Lower leg skin (tissue), 3 donors: ENCODE measurements around the gene MTF1.

ENCODE experiments used
- POLR2A ChIP-seq, 2 donors: fragments of 450-650 bp; IDR thresholded peaks; one replicate each; pipeline ENCODE4 v1.6.1; 2016 to 2017; ENCODE audit warnings: antibody characterized with exemption in 2 of 2, mild to moderate bottlenecking in 1 of 2, moderate library complexity in 1 of 2
- TF ChIP-seq, protein P1 (sequence below), 3 donors: fragments of 450-650 bp; IDR thresholded peaks; one replicate each; pipeline ENCODE4 v1.5.1; 2016; ENCODE audit warnings: antibody characterized with exemption in 3 of 3, mild to moderate bottlenecking in 3 of 3, moderate library complexity in 2 of 3

DNA sequence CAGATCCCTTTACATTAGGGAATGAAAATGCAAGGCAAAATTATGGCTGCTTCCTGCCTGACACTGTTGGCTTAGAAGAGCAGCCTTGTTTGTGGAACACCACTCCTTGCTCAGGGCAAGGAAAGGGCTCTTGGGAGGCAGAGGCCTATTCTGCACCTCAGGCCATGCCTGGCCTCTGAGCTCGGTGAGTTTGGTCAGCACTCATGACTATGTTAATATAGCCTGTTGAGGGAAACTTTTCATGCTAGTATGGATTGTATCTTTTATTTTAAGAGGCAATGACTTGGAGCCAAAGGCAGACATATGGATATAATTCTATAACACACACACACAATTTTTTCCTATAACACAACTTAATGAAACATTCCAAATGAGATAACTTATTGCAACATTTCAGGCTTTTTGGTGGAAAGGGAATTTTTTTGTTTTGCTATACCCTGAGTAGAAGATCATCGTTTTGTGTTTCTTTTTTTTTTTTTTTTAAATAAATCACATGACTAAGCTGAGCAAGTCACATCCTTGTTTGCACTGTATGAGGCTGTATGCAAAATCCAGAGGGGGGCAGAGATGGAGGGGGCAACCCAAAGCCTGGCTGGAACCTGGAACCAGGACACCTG lies 45.8 kb downstream of the MTF1 start:
- TF ChIP-seq, protein P1, sequence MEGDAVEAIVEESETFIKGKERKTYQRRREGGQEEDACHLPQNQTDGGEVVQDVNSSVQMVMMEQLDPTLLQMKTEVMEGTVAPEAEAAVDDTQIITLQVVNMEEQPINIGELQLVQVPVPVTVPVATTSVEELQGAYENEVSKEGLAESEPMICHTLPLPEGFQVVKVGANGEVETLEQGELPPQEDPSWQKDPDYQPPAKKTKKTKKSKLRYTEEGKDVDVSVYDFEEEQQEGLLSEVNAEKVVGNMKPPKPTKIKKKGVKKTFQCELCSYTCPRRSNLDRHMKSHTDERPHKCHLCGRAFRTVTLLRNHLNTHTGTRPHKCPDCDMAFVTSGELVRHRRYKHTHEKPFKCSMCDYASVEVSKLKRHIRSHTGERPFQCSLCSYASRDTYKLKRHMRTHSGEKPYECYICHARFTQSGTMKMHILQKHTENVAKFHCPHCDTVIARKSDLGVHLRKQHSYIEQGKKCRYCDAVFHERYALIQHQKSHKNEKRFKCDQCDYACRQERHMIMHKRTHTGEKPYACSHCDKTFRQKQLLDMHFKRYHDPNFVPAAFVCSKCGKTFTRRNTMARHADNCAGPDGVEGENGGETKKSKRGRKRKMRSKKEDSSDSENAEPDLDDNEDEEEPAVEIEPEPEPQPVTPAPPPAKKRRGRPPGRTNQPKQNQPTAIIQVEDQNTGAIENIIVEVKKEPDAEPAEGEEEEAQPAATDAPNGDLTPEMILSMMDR (IDR thresholded peaks at IDR 0.05): no peak
- TF ChIP-seq POLR2A (IDR thresholded peaks at IDR 0.05): no peak
